Dedifferentiated amniotic fluid mesenchymal stem cell (primary cell): ENCODE results near the gene INSM2.

ENCODE experiments used
- DNase-seq: peaks from one replicate; pipeline ENCODE4 v3.0.0-alpha.2; 2016; ENCODE audit errors: extremely low spot score

Gene INSM2

DNA sequence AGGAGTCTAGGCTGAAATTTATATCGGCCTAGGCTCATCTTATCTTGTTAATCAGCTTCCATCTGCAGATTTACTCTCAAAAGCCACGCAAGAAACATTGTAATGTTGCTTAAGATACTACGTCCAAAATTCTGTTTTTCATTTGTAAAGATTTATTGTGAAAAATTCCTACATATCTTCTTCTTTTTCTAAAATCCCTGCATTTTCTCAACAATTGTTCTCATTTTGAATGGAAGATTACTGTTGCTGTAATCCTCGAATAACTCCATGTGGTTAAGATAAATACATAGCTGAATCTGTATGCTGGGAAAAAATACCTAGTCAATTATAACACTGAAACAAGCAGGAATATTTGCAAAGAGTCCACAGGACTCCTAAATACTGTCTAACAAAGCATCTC, 15.6 kb downstream of the INSM2 start:
- DNase-seq, result no peak

DNA sequence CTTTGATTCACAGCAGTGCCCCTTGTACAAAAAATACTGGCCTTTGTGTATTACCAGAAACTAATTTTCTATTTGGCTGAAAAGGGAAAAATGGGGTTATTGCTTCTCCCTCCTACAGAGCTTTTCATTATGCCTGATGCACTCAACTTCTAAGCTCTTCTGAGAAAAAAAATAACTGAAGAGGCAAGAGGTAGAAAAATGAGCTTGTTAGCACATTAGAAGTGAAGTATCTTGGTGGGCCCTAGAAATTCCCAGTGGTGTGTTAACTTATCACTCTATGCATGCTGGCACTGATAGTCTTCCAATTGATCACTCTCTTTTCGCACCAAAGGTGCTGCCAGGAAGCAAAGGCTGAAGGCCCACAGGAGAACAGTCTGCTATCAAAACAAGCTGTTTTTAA, 17.1 kb downstream of the INSM2 start:
- DNase-seq, result no peak

DNA sequence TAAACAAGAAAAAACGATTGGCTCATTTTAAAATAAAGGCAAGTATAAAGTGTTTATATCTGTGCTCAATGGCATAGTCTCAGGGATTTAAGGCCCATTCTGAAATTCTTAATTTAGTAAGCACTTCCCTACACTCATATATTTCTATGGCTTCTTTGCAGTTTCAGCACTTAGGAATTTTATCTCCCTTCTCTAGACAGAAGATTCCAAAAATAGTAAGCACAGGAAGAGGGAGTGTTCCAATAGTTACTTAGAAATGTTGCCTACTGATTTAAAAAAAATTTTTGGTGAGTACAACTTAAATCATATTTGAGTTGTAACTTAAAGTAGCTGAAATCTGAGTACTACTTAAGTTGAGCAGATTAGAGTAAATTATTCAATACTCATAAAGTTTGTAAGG, 19.8 kb downstream of the INSM2 start:
- peak; percentile 21 for DNase-seq

DNA sequence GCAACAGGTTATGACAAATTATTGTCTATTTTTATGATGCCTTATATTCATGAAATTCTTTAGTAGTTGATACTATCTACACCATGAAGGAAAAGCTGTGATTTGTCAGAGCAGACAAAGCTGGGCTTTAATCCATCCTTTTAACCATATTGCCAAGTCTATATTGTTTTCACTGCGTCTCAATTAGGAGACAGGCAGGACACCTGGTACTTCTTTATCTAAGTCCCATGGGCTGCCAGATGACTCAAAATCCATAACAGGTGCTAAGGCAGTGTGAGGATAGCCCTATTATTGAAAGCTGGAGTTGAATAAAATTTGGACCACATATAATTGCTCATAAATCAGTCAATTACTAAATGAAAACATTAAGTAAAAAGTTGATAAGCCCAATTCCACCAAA, 22.6 kb downstream of the INSM2 start:
- no peak for DNase-seq

DNA sequence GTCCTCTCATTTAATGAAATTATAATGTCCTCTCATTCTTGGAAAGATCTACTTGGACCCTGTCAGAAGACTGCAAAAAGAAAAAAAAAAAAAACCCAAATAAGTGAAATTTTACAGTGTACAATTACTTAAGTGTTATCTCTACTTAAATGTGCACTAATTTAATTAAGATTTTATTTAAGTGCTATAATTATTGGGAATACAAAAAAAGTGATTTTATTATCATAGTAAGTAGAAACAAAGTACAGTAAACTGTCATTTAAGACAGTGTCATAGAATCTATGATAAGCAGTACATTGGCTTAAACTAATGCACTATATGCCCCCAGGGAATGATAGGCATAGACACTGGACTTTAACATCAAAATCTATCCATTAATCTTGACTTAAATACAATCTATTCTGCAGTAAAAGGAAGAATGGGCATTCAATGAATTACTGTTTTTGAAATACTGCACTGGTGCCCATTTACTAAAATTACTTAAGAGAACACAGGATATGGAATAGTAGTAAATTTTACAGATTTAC, 23.3 kb downstream of the INSM2 start:
- no peak for DNase-seq

DNA sequence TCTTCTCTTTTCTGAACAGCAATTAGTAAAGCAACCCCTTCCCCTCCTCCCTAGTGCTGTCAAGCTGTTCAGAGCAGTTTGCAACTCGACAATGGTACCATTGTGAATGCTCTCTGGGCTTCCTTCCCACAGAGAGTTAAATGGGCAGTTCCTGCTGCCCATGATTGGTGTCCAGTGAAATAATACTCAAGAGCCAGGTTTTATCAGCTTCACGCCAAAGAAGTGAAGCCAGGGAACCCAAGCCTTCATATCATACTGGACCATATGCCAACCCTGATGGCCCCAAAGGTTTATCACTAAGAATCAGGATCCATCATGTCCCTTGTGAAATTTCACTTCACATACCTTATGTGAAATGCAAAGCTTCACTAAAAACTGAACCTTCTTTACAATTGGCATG, 24.7 kb downstream of the INSM2 start:
- no peak for DNase-seq

DNA sequence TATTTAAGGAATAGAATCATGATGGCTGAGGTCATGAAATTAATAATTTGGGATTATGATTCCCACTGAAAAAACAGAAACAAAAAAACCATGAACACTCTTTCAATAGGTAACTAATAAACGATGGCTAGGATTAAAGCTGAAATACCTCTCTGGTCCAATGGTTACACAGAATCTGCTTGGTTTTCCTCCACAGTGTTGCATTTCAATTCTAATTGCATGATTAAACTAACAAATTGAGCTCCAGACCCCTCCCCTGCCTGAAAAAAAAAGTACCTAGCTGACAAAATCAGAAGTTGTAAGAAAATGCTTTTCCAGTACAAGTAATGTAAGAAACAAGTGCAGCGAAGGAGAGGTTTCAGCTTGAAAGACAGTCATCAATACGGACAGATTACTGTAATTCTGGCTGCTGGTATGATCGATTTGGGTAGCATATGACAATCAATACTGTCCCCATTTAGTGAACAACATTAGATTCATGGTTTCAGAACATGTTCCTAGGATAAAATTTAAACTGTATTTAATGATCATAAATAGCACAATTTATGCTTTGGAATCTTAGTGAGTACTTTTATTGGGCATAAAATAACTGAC, 32.0 kb downstream of the INSM2 start:
- no peak for DNase-seq

DNA sequence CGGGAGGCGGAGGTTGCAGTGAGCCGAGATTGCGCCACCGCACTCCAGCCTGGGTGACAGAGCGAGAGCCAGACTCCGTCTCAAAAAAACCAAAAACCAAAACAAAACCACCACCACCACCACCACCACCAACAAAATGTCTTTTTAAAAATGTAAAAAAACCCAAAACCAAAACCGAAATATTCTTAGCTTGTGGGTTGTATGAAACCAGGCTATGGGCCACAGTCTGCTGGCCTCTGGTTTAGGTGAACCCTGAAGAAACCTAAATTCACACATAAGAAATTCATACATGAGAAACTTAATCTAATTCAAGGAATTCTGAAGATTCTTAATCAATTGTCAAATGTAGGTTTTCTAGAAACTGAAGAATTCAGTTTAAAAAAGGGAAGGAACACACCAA, 37.6 kb downstream of the INSM2 start:
- DNase-seq, result no peak

DNA sequence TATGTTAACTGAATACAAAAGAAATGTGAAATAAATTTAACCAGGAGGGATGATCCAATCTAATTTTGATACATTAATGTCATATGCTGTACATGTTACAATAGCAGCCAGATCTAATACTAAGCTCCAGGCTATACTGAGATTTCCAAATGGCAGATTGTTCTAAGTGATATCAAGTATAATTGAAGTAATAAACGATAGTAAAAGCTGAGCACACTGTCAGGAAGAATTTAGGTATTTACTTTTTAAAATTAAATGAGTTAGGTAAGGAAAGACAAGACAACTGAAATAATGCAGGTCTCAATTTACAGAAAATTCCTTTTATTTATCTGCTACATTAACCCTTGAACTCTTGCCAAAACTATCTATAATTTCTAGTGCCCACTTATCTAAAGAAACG, 39.9 kb downstream of the INSM2 start:
- no peak for DNase-seq

DNA sequence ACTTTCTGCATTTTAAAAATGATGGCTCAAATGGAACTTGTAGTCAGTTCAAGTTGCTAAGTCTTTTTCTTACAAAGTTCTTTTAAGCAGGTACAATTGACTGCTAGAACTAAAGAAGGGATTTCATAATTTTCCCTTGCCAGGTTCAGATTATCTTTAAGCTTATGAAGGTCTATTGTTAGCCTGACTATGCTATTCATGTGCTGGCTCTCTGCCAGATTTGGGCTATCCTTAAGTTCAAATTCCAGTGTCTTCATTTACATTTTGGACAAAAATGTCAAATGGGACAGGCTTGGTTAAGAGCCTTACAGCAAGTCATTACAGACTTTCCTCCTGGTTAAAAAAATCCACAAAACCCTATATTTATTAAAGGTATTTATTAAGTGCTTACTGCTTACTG, 42.3 kb downstream of the INSM2 start:
- no peak for DNase-seq

DNA sequence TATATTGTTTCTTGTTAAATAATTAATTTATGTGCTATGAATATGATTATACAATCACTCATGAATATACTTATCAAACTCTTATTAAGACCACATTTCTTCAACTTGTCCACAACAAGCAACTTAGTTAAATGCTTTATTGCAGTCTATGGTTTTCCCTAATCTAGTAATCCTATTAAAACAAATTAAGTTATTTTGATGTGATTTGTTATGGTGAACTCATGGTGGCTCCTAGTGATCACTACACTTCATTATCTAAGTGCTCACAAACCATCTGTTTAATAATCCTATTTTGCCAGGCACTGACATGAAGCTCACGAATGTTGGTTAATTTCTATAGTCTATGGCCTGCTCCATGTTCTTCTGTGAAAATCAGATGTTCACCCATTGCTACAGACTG, 42.9 kb downstream of the INSM2 start:
- no peak for DNase-seq

DNA sequence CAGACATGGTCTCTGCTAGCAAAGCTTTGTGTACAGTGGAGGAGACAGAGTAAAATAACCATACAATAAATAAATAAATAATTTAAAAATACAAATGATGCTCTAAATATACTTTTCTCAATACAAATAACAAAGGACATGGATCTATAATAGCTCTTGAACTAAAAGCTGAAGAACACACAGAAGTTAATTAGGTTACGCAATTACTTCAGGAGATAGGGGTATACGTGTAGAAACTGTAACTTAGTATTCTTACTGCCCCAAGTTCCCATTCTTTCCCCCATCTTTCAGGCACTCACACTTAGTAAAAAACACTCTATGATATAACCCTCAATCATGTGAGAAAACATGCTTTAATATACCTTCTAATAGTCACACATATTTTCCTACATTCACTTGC, 44.2 kb downstream of the INSM2 start:
- DNase-seq, result no peak

DNA sequence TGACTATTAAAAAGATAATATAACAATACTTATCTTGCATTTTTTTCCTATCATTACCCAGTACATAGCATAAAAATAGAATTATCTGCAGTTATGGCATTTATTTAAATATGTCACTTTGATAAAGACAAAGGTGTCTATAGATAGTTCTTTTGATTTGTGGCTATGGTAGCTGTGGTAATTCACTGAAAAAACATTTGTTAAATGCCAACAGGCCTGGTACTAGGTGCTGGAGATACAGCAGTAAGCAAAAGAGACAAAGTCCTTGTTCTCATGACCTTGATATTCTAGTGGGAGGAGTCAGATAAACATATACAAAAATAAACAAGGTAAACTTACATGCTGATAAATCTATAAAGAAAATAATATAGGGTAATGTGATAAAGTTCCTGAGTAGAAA, 44.7 kb downstream of the INSM2 start:
- no peak for DNase-seq
